Activated CD8-positive, alpha-beta memory T cell treated with anti-CD3 and anti-CD28 coated beads for 36 hours (primary cell): ENCODE measurements around the gene NPC1L1. TPM values are rescaled to one million over a fixed set of nuclear protein-coding genes. Genes with fewer than 3 reads are reported as not detected.

Experiments used
- CTCF ChIA-PET: fragments of 350-600 bp; sonication (Branson Sonifier 250); formaldehyde crosslinking; loops from one replicate; lab custom pipeline; 2021; ENCODE audit warnings: antibody characterized with exemption; lab: Charles Lee
- POLR2A ChIA-PET: fragments of 350-600 bp; sonication (Branson Sonifier 250); formaldehyde crosslinking; loops from one replicate; lab custom pipeline; 2021; ENCODE audit warnings: antibody characterized with exemption; lab: Charles Lee
- total RNA-seq, 2 experiments: library from RNA; stranded (reverse); gene quantifications; one replicate each; pipeline ENCODE4 v1.2.3, GENCODE V29; 2021

NPC1L1 gene
- total RNA-seq, 2 experiments from 2014 or later: not detected

DNA sequence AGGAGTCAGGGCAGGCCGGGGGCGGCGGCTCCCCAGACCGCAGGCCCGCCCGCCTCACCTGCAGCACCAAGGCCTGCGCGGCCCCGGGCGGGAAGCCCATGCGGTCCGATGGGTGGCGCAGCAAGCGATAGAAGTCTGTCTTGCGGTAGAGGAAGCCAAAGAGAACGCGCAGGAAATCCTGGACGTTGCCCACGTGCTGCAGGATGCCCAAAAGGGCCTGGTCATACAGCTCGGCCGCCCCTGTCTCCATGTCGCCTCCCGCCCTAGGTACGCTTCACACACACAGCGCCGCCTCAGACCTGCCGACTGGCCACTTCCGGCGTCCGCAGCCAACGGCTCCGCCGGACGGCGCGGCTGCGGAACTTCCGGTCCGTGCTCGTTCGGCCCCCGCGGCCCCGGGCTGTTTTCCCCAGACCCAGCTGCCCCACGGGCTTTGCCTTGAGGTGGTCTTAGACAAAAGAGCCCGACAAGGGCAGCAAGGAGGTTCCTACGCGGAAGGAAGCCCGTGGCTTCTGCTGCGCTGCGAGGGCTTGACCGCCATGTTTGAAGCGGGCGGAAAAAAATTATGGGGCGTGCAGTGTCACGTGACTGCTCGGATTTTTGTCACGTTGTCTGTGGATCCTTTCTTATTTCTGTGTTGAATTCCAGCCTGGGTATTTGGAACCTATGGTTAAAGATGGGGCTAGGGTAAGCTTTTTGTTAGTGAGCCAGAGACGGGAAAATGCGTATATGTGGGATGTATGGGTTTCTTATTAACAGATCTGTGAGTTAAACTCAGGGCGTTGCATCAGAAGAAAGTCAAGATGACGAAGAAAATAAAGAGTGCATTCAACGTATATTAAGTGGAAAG lies 50.6 kb downstream of the NPC1L1 start, which contains the start of gene NUDCD3:
Gene NUDCD3, minus strand, starts transcription at position 308 of the 850 bp plus-strand sequence. Its CDS starts 58 bp downstream, at position 250.
- ChIA-PET POLR2A (interaction anchor here (0.6 to 1.9 kb wide), 9 partner anchors 11 to 543 kb away, joined by 3 to 9 read pairs (median 4); partner anchors contain the start of genes DBNL, DDX56 and H2AZ2), CTCF (interaction anchor here (0.7 to 1.2 kb wide), 3 partner anchors 12 to 400 kb away, joined by 3 to 4 read pairs (median 3); no protein-coding TSS in a partner anchor)

- ChIA-PET CTCF (interaction anchor here (0.7 kb wide), 1 partner anchor 11 kb away, joined by 3 read pairs; no protein-coding TSS in a partner anchor), POLR2A (interaction anchor here (1.0 to 1.9 kb wide), 7 partner anchors 10 to 445 kb away, joined by 3 to 9 read pairs (median 4); partner anchors contain the start of genes DBNL, DDX56 and H2AZ2)
Observed at GRCh38 chr7:44489955-44490350, 51.2 kb downstream of the NPC1L1 start.

DNA sequence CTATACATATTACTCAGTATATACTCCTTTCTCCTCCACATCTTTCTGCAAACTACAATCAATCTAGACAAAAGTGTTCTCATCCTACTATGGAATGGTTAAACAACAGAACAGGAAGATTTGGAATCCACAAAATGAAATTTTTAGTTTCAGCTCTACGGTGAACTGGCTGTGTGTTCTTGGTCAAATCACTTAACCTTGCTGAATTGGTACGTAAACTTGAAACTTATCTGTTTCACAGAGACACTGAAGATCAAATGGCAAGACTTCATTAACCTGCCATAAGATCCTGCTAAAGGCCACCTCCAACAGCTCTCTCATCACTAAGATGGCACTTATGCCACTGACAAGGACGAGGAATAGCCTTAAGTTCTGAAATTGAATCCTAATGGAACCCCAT lies 52.2 kb downstream of the NPC1L1 start:
- CTCF ChIA-PET: no interaction called here
- POLR2A ChIA-PET: no interaction called here

GRCh38 chr7:44486693-44487092 lies 54.4 kb downstream of the NPC1L1 start:
- POLR2A ChIA-PET: no interaction called here
- CTCF ChIA-PET: interaction anchor here (1.2 to 1.8 kb wide), 2 partner anchors 9 to 79 kb away, joined by 4 to 6 read pairs; no protein-coding TSS in a partner anchor

DNA sequence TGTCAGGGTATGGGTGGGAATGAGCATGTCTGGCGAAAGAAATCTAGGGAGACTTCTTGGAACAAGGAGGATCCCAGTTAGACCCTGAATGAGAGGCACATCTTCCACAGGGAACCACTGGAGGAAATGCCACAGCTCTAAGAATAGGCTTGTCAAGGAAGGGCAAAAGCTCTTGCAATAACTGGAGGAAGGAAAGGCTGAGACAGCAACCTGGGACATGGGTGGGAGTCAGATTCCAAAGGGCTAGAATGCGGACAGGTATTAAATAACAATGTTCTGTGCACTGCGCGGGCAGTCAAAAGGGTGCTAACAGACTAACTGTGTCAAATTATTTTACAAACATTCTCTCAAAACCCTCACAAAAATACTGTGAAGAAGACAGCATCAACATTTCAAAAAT lies 55.1 kb downstream of the NPC1L1 start:
- CTCF ChIA-PET: interaction anchor here (1.2 to 1.8 kb wide), 2 partner anchors 9 to 80 kb away, joined by 4 to 6 read pairs; no protein-coding TSS in a partner anchor

GRCh38 chr7:44484482-44485313 lies 56.4 kb downstream of the NPC1L1 start:
- CTCF ChIA-PET: interaction anchor here (1.0 kb wide), 2 partner anchors 23 to 325 kb away, joined by 3 to 5 read pairs; no protein-coding TSS in a partner anchor
- POLR2A ChIA-PET: no interaction called here

More for the DNA sequence above, 55.1 kb downstream of the NPC1L1 start:
- POLR2A ChIA-PET: interaction anchor here (0.6 kb wide), 1 partner anchor 64 kb away, joined by 3 read pairs; no protein-coding TSS in a partner anchor

GRCh38 chr7:44482502-44483485 lies 58.3 kb downstream of the NPC1L1 start:
- CTCF ChIA-PET: no interaction called here

DNA sequence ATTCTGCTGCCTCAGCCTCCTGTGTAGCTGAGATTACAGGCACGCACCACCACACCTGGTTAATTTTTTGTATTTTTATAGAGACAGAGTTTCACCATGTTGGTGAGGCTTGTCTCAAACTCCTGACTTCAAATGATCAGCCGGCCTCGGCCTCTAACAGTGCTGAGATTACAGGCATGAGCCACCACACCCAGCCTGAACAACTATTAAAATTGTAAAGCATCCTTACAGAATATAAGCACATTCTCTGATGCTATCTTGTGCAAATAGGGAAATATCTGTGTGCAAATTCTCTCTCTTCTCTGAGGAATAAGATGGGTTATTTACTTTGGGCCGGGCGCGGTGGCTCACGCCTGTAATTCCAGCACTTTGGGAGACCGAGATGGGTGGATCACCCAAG lies 63.2 kb downstream of the NPC1L1 start:
- CTCF ChIA-PET: interaction anchor here (0.7 to 1.4 kb wide), 9 partner anchors 8 to 237 kb away, joined by 3 to 6 read pairs (median 4); no protein-coding TSS in a partner anchor
- POLR2A ChIA-PET: no interaction called here

More at GRCh38 chr7:44482502-44483485, 58.3 kb downstream of the NPC1L1 start:
- POLR2A ChIA-PET: no interaction called here

DNA sequence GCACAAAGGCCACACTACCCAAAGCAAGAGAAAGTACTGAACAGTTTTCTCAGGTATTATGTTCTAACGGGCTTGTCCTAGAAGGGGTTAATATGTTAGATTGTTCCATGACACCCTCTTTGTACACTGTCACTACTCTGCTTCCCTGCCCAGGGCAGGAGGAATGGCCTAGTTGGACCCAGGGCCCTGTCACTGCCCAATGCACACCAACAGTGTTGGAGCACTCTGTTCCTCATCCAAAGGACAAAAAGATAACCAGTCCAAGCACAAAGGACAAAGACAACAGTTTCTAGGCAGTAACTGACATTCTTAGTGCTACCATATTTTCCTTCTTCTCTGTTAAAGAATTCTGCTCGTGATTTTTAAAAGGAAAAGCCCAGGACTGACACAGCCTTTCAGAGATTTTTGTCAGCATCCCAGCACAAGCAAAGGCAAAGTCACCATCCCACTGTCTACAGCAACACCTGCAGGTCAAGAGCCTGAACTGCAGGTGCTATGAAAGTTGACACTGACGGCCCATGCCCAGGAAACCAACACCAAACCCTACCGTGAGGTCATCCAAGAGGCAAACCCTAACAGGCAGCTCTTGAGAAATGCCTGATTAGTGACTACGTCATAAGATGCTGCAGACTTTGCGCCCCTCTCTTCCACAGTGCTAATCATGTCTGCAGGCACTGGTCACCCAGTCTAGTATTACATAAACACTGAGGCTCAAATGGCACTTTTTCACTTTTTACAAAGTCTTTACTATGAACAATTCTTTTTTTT lies 63.9 kb downstream of the NPC1L1 start:
- POLR2A ChIA-PET: no interaction called here

GRCh38 chr7:44476313-44476712 lies 64.8 kb downstream of the NPC1L1 start:
- CTCF ChIA-PET: no interaction called here

More for the DNA sequence above, 63.9 kb downstream of the NPC1L1 start:
- CTCF ChIA-PET: interaction anchor here (0.7 to 1.4 kb wide), 8 partner anchors 9 to 237 kb away, joined by 3 to 6 read pairs (median 4); no protein-coding TSS in a partner anchor

GRCh38 chr7:44473295-44473694 lies 67.8 kb downstream of the NPC1L1 start:
- POLR2A ChIA-PET: no interaction called here
- CTCF ChIA-PET: no interaction called here

More at GRCh38 chr7:44476313-44476712, 64.8 kb downstream of the NPC1L1 start:
- POLR2A ChIA-PET: no interaction called here

DNA sequence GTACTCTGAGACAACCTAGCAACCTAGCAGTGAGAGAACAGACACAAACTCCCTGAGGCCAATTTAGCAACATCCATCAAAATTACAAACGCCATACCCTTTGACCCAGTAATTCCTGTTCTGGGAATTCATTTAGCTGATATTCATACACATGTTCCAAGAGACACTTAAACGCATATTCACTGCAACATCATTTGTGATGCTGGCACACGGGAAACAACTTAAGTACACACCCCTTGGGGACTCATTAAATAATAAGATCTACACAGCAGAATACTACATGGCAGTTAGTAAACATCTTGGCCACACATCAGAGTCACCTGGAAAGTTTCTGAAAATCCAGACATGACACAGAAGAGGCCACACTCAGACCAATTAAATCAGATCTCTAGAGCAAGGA lies 68.3 kb downstream of the NPC1L1 start:
- CTCF ChIA-PET: no interaction called here

GRCh38 chr7:44471850-44472249 lies 69.3 kb downstream of the NPC1L1 start:
- POLR2A ChIA-PET: no interaction called here
- CTCF ChIA-PET: interaction anchor here (0.5 kb wide), 1 partner anchor 9 kb away, joined by 3 read pairs; no protein-coding TSS in a partner anchor

More for the DNA sequence above, 68.3 kb downstream of the NPC1L1 start:
- POLR2A ChIA-PET: no interaction called here

GRCh38 chr7:44471436-44471835 lies 69.7 kb downstream of the NPC1L1 start:
- CTCF ChIA-PET: interaction anchor here (0.5 to 0.9 kb wide), 2 partner anchors 9 to 10 kb away, joined by 3 read pairs; no protein-coding TSS in a partner anchor
- POLR2A ChIA-PET: no interaction called here

DNA sequence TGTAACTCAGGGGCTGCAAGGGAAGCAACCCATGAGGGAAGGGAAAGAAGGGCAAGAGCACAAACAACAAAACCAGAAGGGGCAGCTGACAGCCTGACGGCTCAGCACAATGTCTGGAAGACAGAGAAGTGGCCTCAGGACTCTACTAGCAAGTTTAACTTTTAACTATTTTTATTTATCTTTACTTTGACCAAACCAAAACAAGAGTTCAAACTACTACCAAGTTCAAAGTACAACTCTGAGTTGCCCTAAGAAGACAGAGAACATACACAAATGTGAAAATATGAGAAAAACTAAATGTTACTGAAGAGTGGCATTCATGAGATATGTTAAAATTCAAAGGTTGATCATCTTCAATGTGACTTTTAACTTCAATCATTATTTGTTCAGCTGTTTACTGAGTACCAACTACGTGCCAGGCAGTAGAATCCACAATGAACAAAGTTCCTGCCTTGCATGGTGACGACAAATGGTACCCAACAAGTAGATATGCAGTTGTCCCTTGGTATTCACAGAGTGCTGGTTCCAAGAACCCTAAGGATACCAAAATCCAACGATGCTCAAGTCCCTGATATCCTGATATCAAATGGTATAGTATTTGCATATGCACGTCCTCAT lies 70.4 kb downstream of the NPC1L1 start:
- ChIA-PET CTCF (interaction anchor here (0.9 kb wide), 1 partner anchor 9 kb away, joined by 3 read pairs; no protein-coding TSS in a partner anchor), POLR2A (no interaction called here)

DNA sequence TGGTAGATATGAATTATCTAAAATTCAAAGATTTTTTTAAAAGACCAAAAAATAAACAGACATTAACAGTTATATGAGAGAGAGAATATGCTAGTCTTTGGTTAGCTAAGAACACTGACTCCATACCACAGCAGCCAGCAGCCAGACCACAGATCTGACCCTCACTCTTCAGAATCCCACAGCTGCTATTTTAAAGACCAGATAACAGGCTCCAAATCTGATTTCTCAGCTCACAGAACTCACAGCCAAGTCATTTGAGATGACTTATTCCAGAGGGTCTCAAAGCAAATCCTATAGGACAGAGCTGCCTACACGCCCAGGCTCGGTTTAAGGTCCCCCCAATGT lies 71.0 kb downstream of the NPC1L1 start:
- CTCF ChIA-PET: interaction anchor here (0.7 kb wide), 1 partner anchor 185 kb away, joined by 3 read pairs; no protein-coding TSS in a partner anchor
- POLR2A ChIA-PET: no interaction called here
